GM18520 (cell line): ENCODE measurements around the gene WDR49.
"Not testable (repeated sequence)": the region's sequence is repeated elsewhere in the genome, so short reads cannot be mapped to it uniquely, and the experiment has no call there.

Source experiments
- ATAC-seq: cut with Tn5 transposase; IDR thresholded peaks from one replicate; pipeline ENCODE4 v1.9.1; 2021; ENCODE audit not compliant: unreplicated experiment

The WDR49 gene

DNA sequence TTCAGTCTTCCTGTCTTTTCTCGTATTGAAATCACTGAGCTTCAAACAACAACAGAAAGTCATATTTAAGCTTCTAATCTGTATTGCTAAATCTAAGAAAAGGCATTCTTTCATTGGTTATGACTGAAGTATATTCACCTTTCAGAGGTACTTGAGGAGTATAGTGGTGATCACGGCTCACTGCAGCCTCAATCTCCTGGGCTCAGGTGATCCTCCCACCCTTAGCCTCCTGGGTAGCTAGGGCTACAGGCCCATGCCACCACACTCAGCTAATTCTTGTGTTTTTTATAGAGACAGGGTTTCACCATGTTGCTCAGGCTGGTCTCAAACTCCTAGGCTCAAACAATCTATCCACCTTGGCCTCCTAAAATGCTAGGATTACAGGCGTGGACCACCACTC lies 38.7 kb downstream of the WDR49 start:
- no peak for ATAC-seq

DNA sequence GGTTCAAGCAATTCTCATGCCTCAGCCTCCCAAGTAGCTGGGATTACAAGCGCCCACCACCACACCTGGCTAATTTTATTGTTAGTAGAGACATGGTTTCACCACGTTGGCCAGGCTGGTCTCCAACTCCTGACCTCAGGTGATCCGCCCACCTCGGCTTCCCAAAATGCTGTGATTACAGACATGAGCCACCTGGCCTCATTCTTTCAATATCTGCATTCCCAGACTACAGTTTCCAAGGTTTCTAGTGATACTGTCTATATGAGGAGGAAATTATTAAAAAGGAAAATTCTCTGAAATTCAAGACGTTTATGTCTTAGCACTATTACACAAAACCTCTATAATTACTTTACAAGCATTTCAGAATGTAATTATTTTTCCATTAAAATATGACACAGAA lies 39.5 kb downstream of the WDR49 start:
- not testable (repeated sequence) for ATAC-seq

DNA sequence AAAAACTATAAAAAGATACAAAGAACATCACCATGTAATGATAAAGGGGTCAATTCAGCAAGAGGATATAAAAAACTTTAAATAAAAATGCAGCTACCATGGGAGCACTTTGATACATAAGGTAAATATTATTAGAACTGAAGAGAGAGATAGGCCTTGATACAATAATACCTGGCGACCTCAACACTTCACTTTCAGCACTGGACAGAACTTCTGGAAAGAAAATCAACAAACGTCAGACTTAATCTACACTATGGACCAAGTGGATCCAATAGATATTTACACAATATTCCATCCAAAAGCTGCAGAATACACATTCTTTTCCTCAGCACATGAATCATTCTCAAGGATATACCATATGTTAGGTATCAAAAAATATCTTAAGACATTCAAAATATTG lies 42.0 kb downstream of the WDR49 start:
- no peak for ATAC-seq

DNA sequence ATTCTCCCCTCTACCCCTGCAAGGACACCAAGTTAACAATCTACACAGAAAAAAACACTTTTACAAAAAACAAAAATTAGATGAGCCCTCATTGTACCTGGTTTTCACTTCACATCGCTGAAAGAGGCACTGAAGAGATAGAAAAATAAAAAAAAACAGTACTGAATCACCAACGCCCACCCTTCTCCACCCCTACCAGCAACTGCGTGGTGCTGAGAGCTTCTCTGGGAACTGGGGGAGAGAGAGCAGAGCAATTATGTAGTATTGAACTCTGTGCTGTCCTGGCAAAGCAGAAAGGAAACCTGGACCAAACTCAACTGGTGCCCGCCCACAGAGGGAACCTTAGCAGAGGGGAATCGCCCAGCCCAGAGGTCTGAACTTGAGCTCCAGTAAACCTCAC lies 44.6 kb downstream of the WDR49 start:
- no peak for ATAC-seq

DNA sequence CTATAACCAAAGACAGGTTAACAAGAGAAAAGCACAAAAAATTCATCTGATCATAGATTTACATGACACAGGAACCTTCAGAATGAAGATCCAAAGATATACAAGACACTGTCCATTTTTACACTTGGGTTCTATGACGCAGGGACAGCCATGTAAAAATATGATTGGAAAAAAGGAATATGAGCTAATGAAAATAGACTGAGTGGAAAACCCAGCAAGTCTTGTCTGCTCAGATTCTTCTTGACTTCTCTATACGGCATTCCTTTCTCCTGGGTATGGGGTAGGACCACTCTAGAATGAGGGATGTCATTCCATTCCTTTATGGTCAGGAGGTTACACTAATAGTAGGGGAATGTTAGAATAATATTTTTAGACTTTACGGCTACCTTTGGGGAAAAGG lies 46.9 kb downstream of the WDR49 start:
- no peak for ATAC-seq

DNA sequence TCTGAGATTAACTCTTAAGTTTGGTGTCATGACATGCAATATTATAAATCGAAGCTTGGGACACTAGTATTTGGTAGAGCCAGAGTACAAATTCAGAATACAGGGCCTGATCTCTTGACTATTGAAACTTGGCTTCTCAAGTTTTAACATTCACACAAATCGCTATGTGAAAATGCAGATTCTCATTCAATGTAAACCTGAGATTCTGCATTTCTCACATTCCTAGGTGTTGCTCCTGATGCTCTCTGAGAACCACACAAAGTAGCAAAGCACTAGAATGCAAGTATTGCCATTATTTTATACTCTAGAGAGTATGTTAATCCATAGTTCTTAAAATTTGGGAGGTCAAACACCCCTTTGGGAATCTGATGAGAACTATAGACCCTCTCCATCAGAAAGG lies 47.9 kb downstream of the WDR49 start:
- ATAC-seq: no peak

DNA sequence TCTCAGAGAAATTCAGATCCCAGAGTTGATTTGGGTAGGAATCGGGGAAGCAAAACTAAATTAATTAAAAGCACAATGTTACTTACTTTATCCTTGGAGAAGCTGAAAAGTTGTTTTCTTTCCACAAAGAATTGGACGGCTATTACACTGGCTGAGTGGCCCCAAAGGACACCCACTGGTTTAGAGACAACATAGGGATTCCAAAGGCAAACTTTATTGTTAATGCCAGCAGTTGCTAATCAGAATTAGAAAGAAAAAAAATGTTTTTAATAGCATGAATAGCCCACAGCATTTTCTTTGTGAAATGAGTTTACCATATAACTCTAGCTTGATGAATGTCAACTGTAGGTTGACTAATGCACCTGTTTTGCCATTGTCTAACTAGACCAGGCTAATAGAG lies 51.7 kb downstream of the WDR49 start:
- ATAC-seq: no peak

DNA sequence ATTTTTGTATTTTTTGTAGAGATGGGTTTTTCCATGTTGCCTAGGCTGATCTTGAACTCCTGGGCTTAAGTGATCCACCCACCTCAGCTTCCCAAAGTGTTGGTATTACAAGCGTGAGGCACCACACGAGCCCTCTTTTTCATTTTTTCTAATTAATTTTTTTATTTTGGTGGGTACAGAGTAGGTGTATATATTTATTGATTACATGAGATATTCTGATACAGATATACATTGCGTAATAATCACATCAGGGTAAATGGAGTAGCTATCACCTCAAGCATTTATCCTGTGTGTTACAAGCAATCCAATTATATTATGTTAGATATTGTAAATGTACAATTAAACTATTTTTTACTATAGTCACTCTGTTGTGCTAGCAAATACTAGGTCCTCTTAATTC lies 66.1 kb downstream of the WDR49 start:
- no peak for ATAC-seq

DNA sequence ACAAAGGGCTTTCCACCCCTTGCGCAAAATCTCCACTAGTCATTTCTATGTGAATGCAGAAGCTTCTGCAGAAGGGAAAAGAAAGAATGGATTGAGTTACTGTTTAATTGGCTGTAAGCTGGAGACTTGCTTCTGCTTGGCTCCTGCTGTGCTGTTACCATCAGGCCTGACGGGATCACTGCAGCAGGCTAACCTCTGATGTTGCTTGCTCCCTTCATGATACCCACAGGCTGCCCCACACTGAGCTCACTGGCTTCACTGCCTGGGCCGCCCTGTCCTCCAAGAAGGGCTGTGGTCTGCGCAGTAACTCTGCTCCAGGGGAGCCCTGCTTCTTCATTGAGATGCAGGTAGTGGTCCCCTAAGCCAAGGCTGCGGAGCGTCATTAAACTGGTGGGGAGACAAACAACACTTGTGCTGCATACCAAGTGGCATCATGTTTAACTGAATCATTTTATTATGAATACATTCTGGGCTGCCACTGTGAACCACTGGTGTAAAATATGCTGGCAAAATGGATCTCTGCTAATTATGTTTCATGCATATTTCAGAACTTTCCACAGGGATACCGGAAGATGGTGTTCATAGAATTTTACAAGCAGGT lies 78.6 kb downstream of the WDR49 start:
- ATAC-seq: no peak

DNA sequence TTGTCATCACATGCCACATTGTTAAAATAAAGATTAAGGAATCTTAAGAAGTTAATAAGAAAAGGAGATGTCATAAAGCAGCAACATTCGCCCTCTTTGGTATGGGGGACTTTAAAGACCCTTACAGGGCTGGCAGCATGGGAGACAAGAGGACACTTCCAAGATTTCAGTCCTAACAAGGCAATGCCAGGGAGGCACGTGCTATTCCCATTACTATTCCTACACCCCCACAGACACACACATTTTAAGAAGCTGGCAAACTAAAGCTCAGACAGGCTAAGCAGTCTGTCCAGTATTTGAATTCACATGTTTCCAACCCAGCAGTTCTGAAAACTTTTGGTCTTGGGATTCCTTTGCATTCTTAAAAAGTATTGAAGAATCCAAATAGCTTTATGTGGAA lies 80.8 kb downstream of the WDR49 start:
- ATAC-seq: no peak

DNA sequence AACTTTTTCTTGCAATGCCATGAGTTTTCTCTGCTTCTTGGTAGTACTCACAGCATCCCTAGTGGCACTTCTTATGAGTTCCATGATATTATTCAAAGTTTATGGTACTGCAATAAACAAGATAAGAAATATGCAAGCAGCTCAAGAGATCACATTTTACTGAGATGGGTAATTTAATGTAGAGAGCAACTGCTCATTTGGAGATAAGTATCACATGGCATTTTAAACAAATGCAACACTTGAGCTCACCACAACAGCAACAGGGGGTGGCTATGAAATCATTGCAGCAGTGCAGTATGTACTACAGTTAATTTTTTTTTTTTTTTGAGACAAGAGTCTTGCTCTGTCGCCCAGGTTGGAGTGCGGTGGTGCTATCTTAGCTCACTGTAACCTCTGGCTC lies 85.1 kb downstream of the WDR49 start:
- ATAC-seq: no peak

DNA sequence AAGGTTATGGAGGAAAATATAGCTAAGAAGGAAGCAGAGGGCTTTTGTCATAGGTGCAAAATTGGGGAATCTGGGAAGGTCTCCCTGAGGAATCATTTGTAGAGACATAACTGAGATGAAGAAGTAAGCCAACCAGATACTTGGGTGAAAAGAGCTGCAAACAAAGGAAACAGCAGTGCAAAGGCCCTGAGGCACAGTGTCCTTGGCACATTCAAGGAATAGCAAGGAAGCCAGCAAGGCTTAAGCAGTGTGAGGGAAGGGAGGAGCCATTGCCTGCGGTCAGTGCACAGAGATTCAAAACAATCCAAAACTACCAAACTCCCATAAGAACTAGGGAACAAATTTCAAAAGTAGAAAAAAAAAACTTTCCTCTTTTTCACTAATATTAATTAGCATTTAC lies 88.3 kb downstream of the WDR49 start:
- no peak for ATAC-seq

DNA sequence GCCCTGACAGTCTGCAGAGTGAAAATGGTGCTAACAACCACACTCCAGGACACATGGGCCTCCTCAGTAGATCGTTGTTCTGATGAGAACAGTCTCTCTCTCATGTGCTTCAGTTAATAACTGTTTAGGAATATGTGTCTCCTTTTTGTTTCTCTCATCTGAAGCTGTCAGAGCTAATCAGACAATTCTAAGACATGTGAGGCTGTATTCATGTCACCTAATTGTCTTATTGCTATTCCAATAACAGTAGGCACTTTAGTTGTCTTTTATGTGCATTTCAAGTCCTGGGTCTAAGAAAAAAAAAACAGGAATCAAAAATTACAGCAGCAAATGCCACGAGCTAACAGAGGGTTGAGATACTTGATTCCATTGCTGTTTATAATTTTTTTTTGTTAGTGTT lies 89.1 kb downstream of the WDR49 start:
- ATAC-seq: no peak

DNA sequence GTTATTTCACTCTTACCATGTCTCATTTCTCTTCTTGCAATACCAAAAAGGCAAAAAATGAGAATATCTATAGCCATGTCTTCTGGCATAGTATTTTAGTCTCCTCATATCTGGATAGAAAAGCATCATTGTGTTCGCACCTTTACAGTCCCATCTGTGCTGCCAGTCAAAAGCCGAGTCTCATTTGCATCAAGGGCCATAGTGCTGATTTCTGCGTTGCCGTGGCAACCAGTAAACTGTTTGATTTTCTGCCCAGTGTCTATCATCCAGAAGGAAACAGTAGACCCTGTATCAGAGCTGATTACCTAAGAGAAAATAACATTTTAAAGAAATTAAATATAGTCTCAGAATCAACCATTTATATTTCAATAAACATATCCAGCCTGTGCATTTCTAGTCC lies 93.8 kb downstream of the WDR49 start:
- no peak for ATAC-seq

DNA sequence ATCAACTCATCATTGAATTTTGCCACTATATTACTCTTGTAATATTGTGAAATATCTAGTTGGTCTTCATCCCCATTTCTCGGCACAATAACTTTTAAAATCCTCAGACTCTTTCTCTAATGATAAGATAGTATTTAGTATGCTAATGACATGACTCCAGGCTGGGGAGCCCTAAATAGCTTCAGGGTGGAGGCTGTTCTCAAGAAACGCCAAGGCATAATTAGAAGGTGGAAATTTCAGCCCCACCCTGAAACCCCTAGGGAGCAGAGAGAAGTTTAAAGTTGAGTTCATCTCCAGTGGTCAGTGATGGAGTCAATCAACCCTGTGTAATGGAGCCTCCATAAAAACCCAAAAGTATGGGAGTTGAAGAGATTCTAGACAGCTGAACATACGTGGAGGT lies 98.8 kb downstream of the WDR49 start:
- ATAC-seq: no peak

DNA sequence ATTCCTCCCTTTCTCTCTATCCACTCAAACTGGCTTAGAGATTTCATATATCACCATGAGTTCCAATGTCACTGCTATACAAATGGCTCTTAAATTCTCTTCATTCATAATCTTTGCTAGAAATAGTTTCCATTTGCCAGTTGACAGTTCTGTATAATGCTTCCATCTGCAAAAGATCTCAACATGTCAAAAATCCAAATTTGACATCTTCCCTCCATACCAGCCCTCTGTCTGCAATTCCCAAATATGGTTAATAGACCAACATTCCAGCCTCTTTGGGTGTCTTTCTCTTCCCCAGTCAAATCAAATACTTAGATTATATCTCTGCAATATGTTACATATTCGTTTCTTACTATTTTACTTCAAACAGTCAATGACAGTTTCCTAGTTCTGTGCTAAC lies 115.7 kb downstream of the WDR49 start:
- no peak for ATAC-seq

DNA sequence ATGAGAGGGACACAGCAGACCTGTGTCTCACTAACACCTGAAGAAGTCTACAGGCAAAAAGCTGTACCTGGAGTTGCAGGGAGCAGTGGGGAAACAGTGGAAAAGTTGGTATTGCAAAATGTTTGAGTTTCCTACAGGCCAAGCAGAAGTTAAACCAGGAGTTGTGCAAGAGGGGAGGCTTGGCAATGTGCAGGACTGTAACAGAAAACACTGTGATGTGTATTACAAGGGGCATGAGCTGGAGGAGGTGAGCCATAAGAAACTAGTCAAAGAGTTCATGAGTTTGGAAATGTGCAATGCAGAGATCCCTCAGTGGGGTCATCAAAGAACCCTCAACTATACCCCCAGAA lies 132.8 kb downstream of the WDR49 start:
- no peak for ATAC-seq

DNA sequence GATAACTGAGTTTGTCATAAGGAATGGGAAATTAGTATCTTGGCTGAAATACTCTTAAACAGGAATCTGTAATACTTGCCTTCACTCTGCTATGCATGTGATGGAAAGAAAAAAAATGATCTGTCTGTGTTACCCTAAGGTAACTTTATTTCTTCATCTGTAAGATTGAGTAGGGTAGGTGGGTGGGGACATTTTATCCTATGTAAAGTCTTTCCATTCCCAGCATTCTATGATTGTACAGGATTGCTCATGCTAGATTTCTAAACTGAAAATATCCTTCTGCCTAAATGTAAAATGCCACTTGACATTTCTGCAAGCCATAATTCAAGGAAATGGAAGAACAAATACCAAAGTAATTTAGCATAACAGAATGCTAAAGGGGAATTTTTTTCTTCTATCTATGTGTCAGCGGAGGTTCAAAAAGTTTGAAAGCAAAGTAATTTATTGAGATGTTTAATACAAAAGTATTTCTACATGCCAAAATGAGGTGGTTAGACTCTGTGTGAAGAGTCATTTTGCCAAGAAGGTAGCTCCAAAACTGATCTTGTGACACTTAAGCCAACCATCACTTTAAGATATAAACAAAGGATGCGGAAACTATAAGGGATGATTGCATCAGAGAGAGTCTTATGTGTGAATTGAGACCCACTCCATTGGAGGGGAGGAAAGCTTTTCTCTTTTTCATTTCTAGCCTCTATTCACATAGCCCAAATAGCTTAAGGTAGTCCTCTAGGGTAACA lies 133.3 kb downstream of the WDR49 start:
- no peak for ATAC-seq

DNA sequence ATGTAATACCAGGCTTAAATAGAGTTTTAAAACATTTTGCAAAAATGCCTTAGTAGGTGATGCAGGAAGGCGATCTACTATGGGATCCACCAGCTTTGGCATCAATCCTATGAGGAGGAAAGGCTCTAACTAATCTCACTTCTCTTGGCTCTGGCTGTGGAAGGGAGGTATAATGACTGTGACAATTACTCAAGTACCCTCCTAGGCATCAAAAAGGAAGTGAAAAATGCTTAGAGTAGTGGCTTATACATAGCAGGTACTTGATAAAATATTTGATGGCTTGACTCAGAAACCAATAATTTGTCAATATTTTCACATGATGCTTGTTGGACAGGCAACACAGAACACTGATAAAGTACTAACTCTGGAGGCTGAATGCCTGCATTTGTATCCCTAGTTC lies 145.8 kb downstream of the WDR49 start:
- ATAC-seq: no peak

DNA sequence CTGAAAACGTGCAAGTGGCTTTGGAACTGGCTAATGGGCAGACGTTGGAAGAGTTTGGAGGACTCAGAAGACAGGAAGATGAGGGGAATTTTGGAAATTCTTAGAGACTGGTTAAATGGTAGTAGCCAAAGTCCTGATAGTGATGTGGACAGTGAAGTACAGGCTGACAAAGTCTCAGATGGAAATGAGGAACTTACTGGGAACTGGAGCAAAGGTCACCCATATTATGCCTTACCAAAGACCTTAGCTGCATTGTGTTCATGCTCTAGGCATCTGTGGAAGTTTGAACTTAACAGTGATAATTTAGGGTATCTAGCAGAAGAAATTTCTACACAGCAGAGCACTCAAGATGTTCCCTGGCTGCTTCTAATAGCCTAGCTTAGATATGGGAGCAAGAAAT lies 151.3 kb downstream of the WDR49 start:
- no peak for ATAC-seq

DNA sequence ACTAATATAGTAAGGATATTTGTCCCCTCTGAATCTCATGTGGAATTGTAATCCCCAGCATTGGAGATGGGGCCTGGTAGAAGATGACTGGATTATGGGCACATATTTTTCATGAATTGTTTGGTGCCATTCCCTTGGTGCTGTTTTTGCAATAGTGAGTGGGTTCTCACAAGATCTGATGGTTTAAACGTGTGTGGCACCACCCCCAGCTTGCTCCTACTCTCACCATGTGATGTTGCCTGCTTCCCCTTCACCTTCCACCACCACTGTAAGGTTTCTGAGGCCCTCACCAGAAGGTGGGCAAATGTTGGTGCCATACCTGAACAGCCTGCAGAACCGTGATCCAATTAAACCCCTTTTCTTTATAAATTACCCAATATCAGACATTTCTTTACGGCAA lies 151.8 kb downstream of the WDR49 start:
- ATAC-seq: no peak

DNA sequence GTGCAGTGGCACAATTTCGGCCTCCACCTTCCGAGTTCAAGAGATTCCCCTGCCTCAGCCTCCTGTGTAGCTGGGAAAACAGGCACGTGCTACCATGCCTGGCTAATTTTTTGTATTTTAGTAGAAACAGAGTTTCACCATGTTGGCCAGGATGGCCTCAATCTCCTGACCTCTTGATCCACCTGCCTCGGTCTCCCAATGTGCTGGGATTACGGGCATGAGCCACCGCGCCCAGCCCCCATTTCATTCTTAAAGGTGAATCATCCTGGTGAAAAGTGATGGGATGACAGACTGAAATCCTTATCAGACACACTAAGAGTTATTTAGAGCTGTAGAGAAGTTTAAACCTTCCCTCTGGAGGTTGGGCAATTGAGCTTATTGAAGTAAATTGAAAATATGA lies 155.8 kb downstream of the WDR49 start:
- no peak for ATAC-seq

DNA sequence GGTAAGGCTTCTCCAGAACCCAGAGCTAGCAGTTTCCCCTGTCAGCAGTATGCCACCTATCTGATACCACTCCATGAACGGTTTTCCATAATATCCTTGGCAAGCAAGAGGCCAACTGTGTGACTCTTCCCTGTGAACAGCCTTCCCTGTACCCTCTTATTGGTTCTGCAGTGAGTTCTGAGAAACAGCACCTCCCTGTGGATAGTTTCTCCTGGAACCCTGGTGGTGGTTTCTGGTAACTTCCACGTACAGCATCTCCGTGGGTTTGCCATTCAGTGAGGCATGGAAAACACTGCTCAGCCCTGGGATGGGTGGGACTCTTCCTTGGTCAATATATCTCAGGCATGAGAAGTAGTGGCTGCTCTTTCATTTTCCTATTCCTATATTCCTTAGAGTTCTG lies 160.5 kb downstream of the WDR49 start:
- no peak for ATAC-seq
